Activated CD8-positive, alpha-beta memory T cell treated with anti-CD3 and anti-CD28 coated beads, Interleukin-2, amount 50 U/mL, for 24 hours (primary cell): ENCODE data around the gene TMEM212.
"Not testable (repeated sequence)": the region's sequence is repeated elsewhere in the genome, so short reads cannot be mapped to it uniquely, and the experiment has no call there.

Experiments used
- DNase-seq: peaks from one replicate; pipeline ENCODE4 v3.0.0-alpha.2; 2020; ENCODE audit errors: extremely low read depth

The TMEM212 gene

GRCh38 chr3:171890398-171890797, 47.2 kb downstream of the TMEM212 start:
- DNase-seq: no peak

GRCh38 chr3:171892457-171892856, 49.3 kb downstream of the TMEM212 start:
- no peak for DNase-seq

GRCh38 chr3:171895291-171895690, 52.1 kb downstream of the TMEM212 start:
- DNase-seq: no peak

GRCh38 chr3:171895900-171896299, 52.8 kb downstream of the TMEM212 start:
- no peak for DNase-seq

- no peak for DNase-seq
These were observed 53.2 kb downstream of the TMEM212 start for GRCh38 chr3:171896316-171896715.

- DNase-seq: no peak
These were observed 55.0 kb downstream of the TMEM212 start for GRCh38 chr3:171898192-171898591.

GRCh38 chr3:171900446-171900845, 57.3 kb downstream of the TMEM212 start:
- DNase-seq: no peak

- DNase-seq: no peak
These were observed 58.6 kb downstream of the TMEM212 start for GRCh38 chr3:171901615-171902312.

- no peak for DNase-seq
These were observed 61.7 kb downstream of the TMEM212 start for GRCh38 chr3:171904829-171905228.

- not testable (repeated sequence) for DNase-seq
These were observed 63.4 kb downstream of the TMEM212 start for GRCh38 chr3:171906503-171906902.

GRCh38 chr3:171906951-171907676, 64.0 kb downstream of the TMEM212 start:
- no peak for DNase-seq

- DNase-seq: no peak
These were observed 64.6 kb downstream of the TMEM212 start for GRCh38 chr3:171907761-171908160.

GRCh38 chr3:171908731-171909130, 65.6 kb downstream of the TMEM212 start:
- DNase-seq: no peak
